NCI-H2081 (cell line): ENCODE results near the gene LAG3.
A peak's percentile ranks its signal among the peaks of the same experiment; 100 is the strongest.
"Not testable (repeated sequence)": the region's sequence is repeated elsewhere in the genome, so short reads cannot be mapped to it uniquely, and the experiment has no call there.

ENCODE experiments used
- DNase-seq, 2 experiments: peaks; one replicate each; lab custom pipeline; 2025; lab: John Stamatoyannopoulos, UW

The LAG3 gene

DNA sequence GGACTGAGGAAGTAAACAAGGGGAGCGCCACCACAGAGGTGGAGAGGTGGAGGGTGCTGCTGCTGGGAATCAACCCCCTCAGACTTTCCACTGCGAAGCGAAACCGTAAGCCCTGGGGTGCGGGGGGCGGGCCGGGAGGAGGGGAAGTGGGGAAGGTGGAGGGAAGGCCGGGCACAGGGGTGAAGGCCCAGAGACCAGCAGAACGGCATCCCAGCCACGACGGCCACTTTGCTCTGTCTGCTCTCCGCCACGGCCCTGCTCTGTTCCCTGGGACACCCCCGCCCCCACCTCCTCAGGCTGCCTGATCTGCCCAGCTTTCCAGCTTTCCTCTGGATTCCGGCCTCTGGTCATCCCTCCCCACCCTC lies at the start of gene LAG3:
Gene LAG3 (plus strand): TSS at position 190 of the 365 bp plus-strand sequence. CDS start 333 bp downstream, outside the sequence.
- DNase-seq, result no peak

GRCh38 chr12:6722863-6723262 lies 49.5 kb upstream of the LAG3 start:
- DNase-seq, result no peak

DNA sequence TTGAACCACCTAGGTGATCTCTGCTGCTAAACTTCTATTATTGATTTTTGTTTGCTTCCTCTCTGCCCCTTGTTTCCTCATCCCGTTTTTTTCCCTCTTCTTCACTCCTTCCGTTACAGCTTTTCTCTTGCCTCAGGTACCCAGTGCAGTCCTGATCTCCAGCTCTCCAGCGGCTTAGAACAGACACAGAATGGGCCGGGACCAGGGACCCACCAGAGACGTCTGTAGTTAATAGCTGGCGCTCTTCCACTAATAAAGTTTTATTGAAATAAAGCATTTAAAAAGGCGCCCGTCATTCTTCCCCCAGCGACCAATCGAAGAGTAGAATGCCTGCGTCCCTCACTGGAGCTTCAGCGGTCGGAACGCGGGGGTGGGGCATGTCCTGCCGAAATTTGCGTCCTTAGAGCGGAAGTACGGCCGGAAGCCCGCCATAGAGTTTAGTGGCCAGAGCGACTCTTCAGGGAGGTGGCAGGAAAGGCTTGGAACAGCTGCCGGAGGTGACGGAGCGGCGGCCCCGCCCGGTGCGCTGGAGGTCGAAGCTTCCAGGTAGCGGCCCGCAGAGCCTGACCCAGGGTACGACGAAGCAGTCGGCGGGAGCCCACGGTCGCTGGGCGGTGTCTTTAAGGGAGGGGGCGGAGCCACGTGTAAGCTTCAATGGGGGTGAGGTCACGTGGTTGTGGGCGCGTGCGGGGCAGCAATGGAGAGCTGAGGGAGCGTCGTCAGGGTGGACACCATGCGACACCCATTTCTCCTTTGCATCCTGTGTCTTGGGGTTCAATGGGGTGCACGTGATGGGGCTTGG lies 48.5 kb upstream of the LAG3 start, which contains the start of gene COPS7A:
Gene COPS7A (plus strand): TSS at position 440 of the 802 bp plus-strand sequence. CDS start 611 bp downstream, outside the sequence.
- peak; percentile 99 for DNase-seq

DNA sequence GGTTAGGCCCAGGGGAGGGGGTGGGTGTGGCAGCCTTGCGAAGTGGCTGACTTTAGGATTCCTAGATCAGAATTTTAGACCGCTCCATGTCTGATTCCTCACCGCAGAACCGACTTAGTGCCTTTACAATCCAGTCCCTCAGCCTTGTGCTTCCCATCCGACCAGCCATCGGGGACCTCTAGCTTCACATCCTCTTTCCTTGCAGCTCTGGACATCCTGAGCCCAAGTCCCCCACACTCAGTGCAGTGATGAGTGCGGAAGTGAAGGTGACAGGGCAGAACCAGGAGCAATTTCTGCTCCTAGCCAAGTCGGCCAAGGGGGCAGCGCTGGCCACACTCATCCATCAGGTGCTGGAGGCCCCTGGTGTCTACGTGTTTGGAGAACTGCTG lies 47.9 kb upstream of the LAG3 start:
- DNase-seq, result peak in 1 of 2 experiments; percentile 26

GRCh38 chr12:6725350-6725749 lies 47.0 kb upstream of the LAG3 start:
- no peak for DNase-seq

DNA sequence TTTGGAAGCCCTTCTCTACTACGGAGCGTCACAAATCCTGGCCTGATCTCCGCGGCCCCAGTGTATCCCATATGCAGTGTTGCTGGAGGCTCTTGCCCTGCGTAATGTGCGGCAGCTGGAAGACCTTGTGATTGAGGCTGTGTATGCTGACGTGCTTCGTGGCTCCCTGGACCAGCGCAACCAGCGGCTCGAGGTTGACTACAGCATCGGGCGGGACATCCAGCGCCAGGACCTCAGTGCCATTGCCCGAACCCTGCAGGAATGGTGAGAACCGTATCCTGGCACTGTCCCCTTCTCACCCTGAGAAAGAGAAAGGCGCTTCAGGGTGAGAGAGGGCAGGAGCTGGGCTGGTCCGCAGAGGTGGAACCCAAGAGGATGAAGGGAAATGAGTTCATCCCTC lies 43.1 kb upstream of the LAG3 start:
- DNase-seq, result no peak

- DNase-seq, result no peak
These were observed 42.2 kb upstream of the LAG3 start for GRCh38 chr12:6730169-6730568.

DNA sequence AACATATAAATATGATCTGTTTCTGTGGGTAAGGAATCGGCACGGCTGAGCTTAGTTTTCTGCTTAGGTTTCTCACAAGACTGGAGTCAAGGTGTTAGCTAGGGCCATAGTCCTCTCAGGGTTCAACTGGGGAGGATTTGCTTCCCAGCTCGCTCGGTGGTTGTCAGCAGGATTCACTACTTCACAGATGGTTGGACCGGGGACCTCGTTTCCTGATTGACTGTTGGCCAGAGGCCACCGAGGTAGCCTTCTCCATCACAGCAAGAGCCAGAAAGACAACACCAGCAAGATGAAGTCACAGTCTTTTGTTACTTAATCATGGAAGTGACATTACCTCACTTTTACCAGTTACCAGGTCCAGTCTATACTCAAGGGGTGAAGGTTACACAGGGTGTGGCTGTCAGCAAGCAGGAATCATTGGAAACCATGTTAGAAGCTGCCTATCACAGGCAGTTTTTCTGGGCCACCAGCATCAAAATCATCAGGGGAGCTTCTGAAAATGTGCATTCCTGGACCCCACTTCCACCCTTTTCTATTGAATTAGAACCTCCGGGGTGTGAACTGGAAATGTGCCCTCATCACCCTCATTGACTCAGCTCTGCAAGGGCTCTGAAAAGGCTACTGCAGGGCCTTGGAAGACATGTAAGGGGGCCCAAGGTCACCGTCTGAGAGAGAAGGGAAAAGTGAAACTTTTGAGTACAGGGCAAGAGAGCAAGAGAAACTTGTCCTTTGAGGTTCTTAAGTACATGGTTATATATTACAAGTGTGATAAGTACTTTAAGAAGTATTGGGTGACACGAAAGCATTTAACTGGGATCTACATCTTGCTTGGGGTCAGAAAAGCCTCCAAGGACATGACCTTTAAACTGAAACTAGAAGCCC lies 37.6 kb upstream of the LAG3 start:
- no peak for DNase-seq

DNA sequence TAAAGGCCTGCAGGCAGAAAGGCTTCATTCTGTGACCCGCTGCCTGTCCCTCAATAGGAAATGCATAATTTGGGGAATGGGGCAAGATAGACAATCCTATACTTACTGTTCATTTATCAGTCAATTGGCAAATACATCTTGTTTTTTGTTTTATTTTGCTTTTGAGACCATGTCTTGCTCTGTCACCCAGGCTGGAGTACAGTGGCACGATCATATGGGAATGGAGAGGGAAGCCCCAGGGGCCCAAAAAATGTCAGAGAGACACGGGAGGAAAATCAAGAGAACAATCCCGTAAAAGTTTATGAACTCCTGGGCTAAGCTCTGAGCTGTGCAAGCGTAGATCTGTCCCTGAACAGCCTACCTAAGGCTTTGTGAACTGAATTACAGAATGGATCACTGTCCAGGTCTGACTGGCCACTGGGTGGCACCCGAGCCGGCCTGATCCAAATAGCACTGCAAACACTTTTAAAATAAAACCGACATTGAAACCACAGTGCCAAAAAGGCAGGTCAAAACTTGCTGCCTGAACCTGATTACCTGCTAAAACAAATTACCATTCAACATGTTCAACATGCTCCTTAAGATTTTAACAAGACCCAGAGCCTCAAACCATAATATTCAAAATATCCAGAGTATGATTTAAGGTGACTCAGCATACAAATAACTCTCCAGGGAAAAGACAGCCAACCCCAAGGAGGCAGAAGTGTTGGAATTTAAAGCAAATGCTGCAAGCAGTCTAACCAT lies 36.7 kb upstream of the LAG3 start:
- DNase-seq, result peak; percentile 36 to 68

DNA sequence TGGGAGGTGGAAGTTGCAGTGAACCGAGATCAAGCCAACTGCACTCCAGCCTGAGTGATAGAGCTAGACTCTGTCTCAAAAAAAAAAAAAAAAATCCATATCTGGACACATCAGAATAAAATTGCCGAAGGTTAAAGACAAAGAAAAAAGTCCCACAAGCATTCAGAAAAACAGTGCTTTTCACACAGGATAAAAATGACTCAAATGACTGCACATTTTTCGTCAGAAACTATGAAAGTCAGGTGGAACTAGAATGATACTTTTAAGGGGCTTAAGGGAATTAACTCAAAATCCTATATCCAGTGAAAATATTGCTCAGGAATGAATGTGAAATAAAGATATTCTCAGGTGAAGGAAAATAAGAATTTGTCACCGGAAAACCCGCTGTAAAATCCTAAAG lies 35.6 kb upstream of the LAG3 start:
- no peak for DNase-seq

DNA sequence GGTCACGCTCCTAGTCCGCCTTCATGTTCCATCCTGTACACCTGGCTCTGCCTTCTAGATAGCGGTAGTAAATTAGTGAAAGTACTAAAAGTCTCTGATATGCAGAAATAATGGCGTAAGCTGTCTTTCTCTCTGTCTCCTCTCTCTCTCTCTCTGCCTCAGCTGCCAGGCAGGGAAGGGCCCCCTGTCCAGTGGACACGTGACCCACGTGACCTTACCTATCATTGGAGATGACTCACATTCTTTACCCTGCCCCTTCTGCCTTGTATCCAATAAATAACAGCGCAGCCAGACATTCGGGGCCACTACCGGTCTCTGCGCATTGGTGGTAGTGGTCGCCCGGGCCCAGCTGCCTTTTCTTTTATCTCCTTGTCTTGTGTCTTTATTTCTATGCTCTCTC lies 30.2 kb upstream of the LAG3 start:
- DNase-seq, result not testable (repeated sequence)

- DNase-seq, result no peak
These were observed 29.5 kb upstream of the LAG3 start for GRCh38 chr12:6742834-6743233.

GRCh38 chr12:6743300-6743699 lies 29.0 kb upstream of the LAG3 start:
- DNase-seq, result not testable (repeated sequence)

GRCh38 chr12:6745741-6746525 lies 26.4 kb upstream of the LAG3 start:
- DNase-seq, result no peak

DNA sequence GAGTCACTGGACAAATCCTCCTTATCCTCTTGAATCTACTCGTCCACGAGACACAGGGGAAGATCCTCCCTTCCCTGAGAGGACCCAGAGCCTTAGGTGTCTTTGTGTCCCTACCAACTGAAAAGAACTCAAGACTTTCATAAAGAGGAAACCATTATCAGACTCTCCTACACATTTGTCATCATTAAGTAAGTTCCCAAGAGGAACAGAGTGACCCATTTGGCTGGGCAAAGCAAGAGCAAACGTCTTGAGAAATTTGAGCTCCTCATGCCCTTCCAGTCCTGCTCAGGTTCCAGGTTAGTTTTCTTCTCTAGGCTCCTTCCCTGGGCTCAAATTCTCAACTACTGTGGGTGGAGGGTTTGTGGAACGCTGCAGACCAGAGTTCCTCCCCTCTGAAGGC lies 25.1 kb upstream of the LAG3 start:
- no peak for DNase-seq

DNA sequence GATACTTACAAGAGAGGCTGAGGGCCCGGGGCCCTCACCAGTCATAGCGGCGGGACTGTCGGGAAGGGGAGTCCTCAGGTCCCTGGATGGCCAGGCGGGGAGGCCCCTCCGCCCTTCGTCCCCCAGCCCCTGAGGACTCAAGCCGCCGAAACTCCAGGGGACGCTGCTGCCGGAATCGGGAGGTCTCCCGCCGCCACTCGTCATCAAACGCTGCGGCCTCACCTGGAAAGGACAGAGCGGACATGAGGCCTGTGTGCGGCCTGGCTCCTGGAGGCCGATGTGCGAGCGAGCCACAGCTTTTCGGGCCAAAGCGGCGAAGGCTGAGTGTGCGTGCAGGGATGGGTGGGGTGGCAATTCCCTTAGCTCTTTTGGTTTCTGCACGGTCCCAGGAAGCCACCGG lies 23.6 kb upstream of the LAG3 start:
- DNase-seq, result no peak

DNA sequence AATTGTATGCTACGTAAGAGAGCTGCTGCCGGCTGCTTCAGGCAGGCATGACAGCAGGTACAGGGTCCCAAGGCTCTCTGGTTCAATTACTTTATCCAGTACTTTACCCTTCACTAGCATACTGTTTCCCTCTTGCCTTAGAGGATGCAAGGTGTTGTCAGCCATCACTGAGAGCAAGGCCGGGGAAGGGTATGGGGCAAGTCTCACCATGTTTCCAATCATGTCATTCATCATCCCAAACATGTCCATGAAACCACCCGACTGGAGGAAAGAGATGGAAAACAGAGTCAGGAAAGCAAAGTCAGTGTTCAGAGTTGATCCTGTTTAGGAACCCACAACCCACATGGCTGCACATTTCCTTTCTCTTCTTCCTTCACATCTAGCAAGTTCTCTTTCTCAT lies 21.8 kb upstream of the LAG3 start:
- no peak for DNase-seq

DNA sequence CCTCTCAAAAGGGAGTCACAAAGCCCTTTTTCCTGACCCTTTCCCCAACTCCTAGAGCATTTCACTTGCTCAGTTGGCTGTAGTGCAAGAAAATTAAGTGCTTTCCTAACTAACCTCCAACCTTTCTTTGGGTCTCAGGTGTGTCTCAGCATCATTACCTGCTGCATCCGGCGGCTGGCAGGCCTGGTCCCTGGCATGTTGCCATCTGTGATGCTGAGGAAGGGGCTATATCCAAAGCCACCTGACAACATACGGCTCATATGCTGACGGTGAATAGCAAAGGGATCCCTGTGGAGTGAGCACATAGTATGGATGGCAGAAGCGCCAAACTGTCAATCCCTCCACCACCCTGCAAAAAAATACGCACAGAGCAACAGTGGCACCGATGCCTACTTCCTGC lies 20.6 kb upstream of the LAG3 start:
- DNase-seq, result peak in 1 of 2 experiments; percentile 48

DNA sequence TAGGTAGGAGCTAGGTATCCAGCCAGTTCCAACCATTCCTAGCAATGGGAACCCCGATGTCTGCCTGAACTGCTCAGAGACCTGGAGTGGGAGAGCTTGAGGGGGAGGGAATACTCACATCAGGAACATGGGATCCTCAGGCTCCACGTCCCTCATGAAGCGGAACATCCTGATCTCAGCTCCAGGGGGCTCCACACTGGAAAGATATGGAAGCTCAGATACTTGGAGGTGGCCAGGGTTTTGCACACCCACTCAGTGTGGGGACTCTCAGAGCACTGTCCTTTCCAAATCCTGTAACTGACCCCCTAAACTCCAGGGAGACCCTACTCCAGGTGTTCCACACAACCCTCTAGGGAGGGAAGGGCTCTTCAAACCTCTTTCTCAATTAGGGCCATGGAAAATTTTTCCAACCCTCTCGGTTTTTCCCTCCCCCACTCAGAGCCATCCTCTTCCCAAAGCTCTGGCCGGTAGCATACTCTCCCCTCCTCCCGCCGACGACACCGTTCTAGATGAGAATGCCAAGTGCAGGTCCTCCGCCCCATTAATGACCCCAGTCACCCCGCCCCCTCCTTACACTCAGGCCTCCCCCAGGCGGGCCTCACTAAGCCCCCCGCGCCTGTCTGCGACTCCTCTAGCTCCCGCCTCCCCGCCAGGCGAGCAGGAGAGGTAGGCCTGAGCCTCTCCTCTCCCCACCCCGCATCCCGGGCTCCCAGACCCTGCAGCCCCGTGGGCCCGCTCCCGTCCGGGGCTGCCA lies 20.0 kb upstream of the LAG3 start:
- peak in 1 of 2 experiments; percentile 48 for DNase-seq

DNA sequence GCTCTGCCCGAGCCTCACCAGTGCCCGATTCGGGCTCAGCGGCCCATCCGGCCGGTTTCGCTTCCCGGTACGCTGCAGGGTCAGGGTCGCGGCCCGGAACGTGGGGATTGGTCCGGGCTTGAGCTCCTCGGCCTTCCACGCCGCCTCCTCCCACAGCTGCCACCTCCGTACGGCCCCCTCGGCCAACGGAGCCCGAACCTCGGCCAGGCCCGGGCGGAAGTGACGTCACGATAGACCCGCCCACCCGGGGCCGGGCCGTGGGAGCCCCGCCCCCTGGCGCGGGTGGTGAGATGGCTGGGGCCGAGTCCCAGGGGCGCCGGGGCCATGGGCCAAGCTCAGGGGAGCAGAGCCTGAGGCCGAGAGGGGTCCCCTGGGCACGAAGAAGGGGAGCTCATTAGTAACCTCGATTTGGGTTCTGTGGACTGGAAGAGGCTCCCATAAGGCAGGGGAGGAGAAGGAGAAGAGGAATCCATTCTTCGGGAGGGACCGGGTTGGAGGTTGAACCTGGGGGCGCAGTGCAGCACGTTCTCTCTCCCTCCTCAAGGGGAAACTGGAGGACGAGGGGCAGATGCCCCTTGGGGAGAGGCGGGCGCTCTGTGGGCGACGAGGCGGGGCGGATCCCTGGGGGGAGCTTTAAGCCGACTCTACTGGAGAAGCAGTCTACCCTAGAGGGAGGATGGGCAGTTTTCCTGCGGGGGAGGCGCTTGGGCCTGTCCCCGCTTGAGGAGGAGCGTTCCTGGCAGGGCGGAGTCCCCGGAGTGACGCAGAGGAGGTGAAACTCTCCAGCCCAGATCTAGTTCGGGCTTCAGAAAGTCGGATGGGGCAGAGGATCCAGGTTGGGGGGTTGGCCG lies 19.2 kb upstream of the LAG3 start, which contains the start of gene MLF2:
Gene MLF2 (minus strand): TSS at position 221 of the 851 bp plus-strand sequence. CDS start 807 bp downstream, outside the sequence.
- peak; percentile 97 for DNase-seq
